H1 (cell line): ENCODE results near the gene CNNM4. TPM values are rescaled to one million over a fixed set of nuclear protein-coding genes. Genes with fewer than 3 reads are reported as not detected.

Source experiments
- BACH1 ChIP-seq: IDR thresholded peaks from 2 replicates; pipeline ENCODE4 v1.6.1; 2012; ENCODE audit warnings: low read length, improper control_type of control experiment
- CBX5 ChIP-seq: fragments of 300-800, 300-1000 bp; sonication (generic); IDR thresholded peaks from 2 replicates; pipeline ENCODE4 v1.7.1; 2016; ENCODE audit warnings: antibody characterized with exemption, low read length, low read depth
- EGR1 ChIP-seq: IDR thresholded peaks from 2 replicates; pipeline ENCODE4 v1.6.1; 2011; ENCODE audit warnings: low read depth, low read length, borderline replicate concordance
- HDAC6 ChIP-seq: IDR thresholded peaks from one replicate; pipeline ENCODE4 v1.7.1; 2012; ENCODE audit warnings: low read depth, mild to moderate bottlenecking, inconsistent platforms, low read length, moderate library complexity
- JUN ChIP-seq: IDR thresholded peaks from 2 replicates; pipeline ENCODE4 v1.6.1; 2011; ENCODE audit warnings: low read depth, mild to moderate bottlenecking, improper control_type of control experiment, low read length
- KDM4A ChIP-seq: IDR thresholded peaks from one replicate; pipeline ENCODE4 v1.7.1; 2012; ENCODE audit warnings: low read depth, mild to moderate bottlenecking, moderate library complexity, low read length, inconsistent platforms; ENCODE audit not compliant: severe bottlenecking
- KDM5A ChIP-seq: fragments of 200-600 bp; IDR thresholded peaks from 2 replicates; pipeline ENCODE4 v1.7.1; 2012; ENCODE audit warnings: mild to moderate bottlenecking, low read length, inconsistent platforms, mixed read lengths
- NANOG ChIP-seq: IDR thresholded peaks from 2 replicates; pipeline ENCODE4 v1.6.1; 2011; ENCODE audit warnings: low read length, low read depth, mild to moderate bottlenecking, inconsistent platforms; ENCODE audit not compliant: insufficient read depth, poor library complexity, severe bottlenecking
- NRF1 ChIP-seq: IDR thresholded peaks from 2 replicates; pipeline ENCODE4 v1.6.1; 2011; ENCODE audit warnings: mild to moderate bottlenecking, low read depth, low read length, improper control_type of control experiment
- POLR2A ChIP-seq, 2 experiments: IDR thresholded peaks; 1 replicate in 1 of 2; 2 replicates in 1 of 2; pipeline ENCODE4 v1.6.1; 2011; ENCODE audit warnings: low read depth in 2 of 2, low read length in 2 of 2, mild to moderate bottlenecking in 2 of 2; ENCODE audit errors: control extremely low read depth in 1 of 2
- POU5F1 ChIP-seq: IDR thresholded peaks from 2 replicates; pipeline ENCODE4 v1.6.1; 2011; ENCODE audit warnings: low read depth, mild to moderate bottlenecking, low read length, moderate library complexity
- RAD21 ChIP-seq, 2 experiments: IDR thresholded peaks in 1 of 2; conservative IDR thresholded peaks in 1 of 2; 2 replicates each; pipeline ENCODE4 v1.6.1; 2011; ENCODE audit warnings: low read depth in 2 of 2, low read length in 2 of 2, improper control_type of control experiment in 1 of 2, inconsistent platforms in 1 of 2, mild to moderate bottlenecking in 1 of 2, moderate library complexity in 1 of 2
- SP4 ChIP-seq: IDR thresholded peaks from 2 replicates; pipeline ENCODE4 v1.6.1; 2012; ENCODE audit warnings: low read length, inconsistent platforms
- SRF ChIP-seq: IDR thresholded peaks from 2 replicates; pipeline ENCODE4 v1.6.1; 2011; ENCODE audit warnings: mild to moderate bottlenecking, low read depth, low read length, moderate library complexity
- TBP ChIP-seq: IDR thresholded peaks from 2 replicates; pipeline ENCODE4 v1.6.1; 2011; ENCODE audit warnings: low read depth, low read length, improper control_type of control experiment
- ZNF274 ChIP-seq: IDR thresholded peaks from 2 replicates; pipeline ENCODE4 v1.7.0; 2012; ENCODE audit warnings: low read length, borderline replicate concordance; ENCODE audit errors: extremely low read depth
- polyA plus RNA-seq, 7 experiments: library from polyadenylated mRNA; depleted of rRNA in 3 of 7; stranded (reverse) in 5 of 7; unstranded in 2 of 7; fragments of >200 nt in 5 of 7; fragments of 200-250 nt in 2 of 7; gene quantifications; 1 replicate in 5 of 7; 2 replicates in 1 of 7; 4 replicates in 1 of 7; pipeline versions ENCODE4 v1.2.1 to v1.2.3, GENCODE V29; 2011 to 2013; ENCODE audit warnings: missing spikeins in 2 of 7, mixed read lengths in 2 of 7
- total RNA-seq: library from RNA; stranded (reverse); fragmentation: NEBNext Ultra II Directional; extraction: Animal tissue kit (Norgen Biotek cat#: 25700); gene quantifications from 2 replicates; pipeline ENCODE4 v1.2.1, GENCODE V29; 2021
- TF ChIP-seq, protein P1 (sequence below), 3 experiments: IDR thresholded peaks; 1 replicate in 2 of 3; 2 replicates in 1 of 3; pipeline versions ENCODE4 v1.5.1 to v1.6.1; 2011; ENCODE audit warnings: low read length in 3 of 3, mild to moderate bottlenecking in 3 of 3, inconsistent platforms in 2 of 3, low read depth in 1 of 3, moderate library complexity in 1 of 3; ENCODE audit not compliant: insufficient read depth in 1 of 3; ENCODE audit errors: control extremely low read depth in 1 of 3
- TF ChIP-seq, protein P2 (sequence below): IDR thresholded peaks from 2 replicates; pipeline ENCODE4 v1.6.1; 2012; ENCODE audit warnings: low read length, inconsistent platforms
- TF ChIP-seq, protein P3 (sequence below): IDR thresholded peaks from 2 replicates; pipeline ENCODE4 v1.6.1; 2012; ENCODE audit warnings: inconsistent platforms

The CNNM4 gene
- total and polyA plus RNA-seq, 2 of the 8 experiments (the other 6 are each of a cell fraction or from before 2014, with no cell fraction given), result 10.3 to 11.0 TPM

DNA sequence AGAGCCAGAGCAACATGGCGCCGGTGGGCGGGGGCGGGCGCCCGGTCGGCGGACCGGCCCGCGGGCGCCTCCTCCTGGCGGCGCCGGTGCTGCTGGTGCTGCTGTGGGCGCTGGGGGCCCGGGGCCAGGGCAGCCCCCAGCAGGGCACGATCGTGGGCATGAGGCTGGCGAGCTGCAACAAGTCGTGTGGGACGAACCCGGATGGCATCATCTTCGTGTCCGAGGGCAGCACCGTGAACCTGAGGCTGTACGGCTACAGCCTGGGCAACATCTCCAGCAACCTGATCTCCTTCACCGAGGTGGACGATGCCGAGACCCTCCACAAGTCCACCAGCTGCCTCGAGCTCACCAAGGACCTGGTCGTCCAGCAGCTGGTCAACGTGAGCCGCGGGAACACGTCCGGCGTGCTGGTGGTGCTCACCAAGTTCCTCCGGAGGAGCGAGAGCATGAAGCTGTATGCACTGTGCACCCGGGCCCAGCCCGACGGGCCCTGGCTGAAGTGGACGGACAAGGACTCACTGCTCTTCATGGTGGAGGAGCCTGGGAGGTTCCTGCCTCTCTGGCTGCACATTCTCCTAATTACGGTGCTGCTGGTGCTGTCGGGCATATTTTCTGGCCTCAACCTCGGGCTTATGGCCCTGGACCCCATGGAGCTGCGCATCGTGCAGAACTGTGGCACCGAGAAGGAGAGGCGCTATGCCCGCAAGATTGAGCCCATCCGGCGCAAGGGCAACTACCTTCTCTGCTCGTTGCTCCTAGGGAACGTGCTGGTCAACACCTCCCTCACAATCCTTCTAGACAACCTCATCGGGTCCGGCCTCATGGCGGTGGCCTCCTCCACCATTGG is 507 bp downstream of the CNNM4 start (continued):
- TF ChIP-seq, protein P1, sequence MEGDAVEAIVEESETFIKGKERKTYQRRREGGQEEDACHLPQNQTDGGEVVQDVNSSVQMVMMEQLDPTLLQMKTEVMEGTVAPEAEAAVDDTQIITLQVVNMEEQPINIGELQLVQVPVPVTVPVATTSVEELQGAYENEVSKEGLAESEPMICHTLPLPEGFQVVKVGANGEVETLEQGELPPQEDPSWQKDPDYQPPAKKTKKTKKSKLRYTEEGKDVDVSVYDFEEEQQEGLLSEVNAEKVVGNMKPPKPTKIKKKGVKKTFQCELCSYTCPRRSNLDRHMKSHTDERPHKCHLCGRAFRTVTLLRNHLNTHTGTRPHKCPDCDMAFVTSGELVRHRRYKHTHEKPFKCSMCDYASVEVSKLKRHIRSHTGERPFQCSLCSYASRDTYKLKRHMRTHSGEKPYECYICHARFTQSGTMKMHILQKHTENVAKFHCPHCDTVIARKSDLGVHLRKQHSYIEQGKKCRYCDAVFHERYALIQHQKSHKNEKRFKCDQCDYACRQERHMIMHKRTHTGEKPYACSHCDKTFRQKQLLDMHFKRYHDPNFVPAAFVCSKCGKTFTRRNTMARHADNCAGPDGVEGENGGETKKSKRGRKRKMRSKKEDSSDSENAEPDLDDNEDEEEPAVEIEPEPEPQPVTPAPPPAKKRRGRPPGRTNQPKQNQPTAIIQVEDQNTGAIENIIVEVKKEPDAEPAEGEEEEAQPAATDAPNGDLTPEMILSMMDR (IDR thresholded peaks at IDR 0.05; ENCODE audit: control extremely low read depth in 1 of 3, insufficient read depth in 1 of 3, low read depth in 1 of 3, low read length in 3 of 3), result peak; percentile 55 to 61 (median 61)
- TF ChIP-seq RAD21 (IDR thresholded peaks at IDR 0.05 in 1 of 2, conservative IDR thresholded peaks at IDR 0.05 in 1 of 2; ENCODE audit: low read depth in 2 of 2, low read length in 2 of 2) (peak in 1 of 2 experiments; percentile 45; a peak in 1 of 4 replicates), ZNF274 (no peak), NANOG (no peak), POLR2A (IDR thresholded peaks at IDR 0.05; ENCODE audit: control extremely low read depth in 1 of 2, low read depth in 2 of 2, low read length in 2 of 2) (no peak; a peak in 1 of 3 replicates), POU5F1 (no peak), HDAC6 (no peak), KDM5A (no peak), CBX5 (no peak), BACH1 (no peak), EGR1 (peak; percentile 73; the same call in 1 of the 2 replicates), TBP (no peak), NRF1 (no peak), SP4 (no peak), SRF (no peak), KDM4A (peak; percentile 58), JUN (no peak)
- TF ChIP-seq, protein P2, sequence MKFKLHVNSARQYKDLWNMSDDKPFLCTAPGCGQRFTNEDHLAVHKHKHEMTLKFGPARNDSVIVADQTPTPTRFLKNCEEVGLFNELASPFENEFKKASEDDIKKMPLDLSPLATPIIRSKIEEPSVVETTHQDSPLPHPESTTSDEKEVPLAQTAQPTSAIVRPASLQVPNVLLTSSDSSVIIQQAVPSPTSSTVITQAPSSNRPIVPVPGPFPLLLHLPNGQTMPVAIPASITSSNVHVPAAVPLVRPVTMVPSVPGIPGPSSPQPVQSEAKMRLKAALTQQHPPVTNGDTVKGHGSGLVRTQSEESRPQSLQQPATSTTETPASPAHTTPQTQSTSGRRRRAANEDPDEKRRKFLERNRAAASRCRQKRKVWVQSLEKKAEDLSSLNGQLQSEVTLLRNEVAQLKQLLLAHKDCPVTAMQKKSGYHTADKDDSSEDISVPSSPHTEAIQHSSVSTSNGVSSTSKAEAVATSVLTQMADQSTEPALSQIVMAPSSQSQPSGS, result no peak
- TF ChIP-seq, protein P3, sequence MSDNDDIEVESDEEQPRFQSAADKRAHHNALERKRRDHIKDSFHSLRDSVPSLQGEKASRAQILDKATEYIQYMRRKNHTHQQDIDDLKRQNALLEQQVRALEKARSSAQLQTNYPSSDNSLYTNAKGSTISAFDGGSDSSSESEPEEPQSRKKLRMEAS, result peak; percentile 35; the same call in 1 of the 2 replicates
